IMR-90 (cell line): ENCODE measurements around the gene CALHM1. TPM values are rescaled to one million over a fixed set of nuclear protein-coding genes. Genes with fewer than 3 reads are reported as not detected.

Experiments
- ATAC-seq: fragments of 200-7000 bp; cut with Tn5 transposase; 2 replicates; pipeline ENCODE4 v1.9.1; 2020; ENCODE audit warnings: low read depth, mild to moderate bottlenecking, moderate library complexity
- BruUV-seq: library from RNA; stranded (reverse); fragments of 400-500 nt; replicated peaks from 2 replicates; lab custom pipeline; 2021; lab: Mats Ljungman, UMichigan
- CTCF ChIA-PET: fragments of 300-600 bp; formaldehyde crosslinking; extraction: SDS; loops from one replicate; lab custom pipeline; 2021; ENCODE audit warnings: antibody characterized with exemption; lab: Yijun Ruan, JAX
- POLR2A ChIA-PET: fragments of 300-600 bp; sonication (Branson Sonifier 250); formaldehyde crosslinking; loops from one replicate; lab custom pipeline; 2022; ENCODE audit warnings: antibody characterized with exemption; ENCODE audit not compliant: unreplicated experiment; lab: Charles Lee
- DNase-seq: peaks from one replicate; pipeline ENCODE4 v3.0.0; 2013
- H2AFZ ChIP-seq: replicated peaks from 2 replicates; pipeline ENCODE3; 2013; ENCODE audit warnings: low read length, mild to moderate bottlenecking; ENCODE audit not compliant: poor library complexity
- H2AK5ac ChIP-seq: 2 replicates; pipeline ENCODE4 v1.6.1; 2013; ENCODE audit warnings: low read depth, low read length, inconsistent platforms
- H2AK9ac ChIP-seq: replicated peaks from 2 replicates; pipeline ENCODE3; 2013; ENCODE audit warnings: mild to moderate bottlenecking, low read depth, low read length, moderate library complexity; ENCODE audit not compliant: poor library complexity
- H2BK120ac ChIP-seq: 2 replicates; pipeline ENCODE4 v1.6.1; 2013; ENCODE audit warnings: low read depth, low read length, inconsistent platforms
- H2BK15ac ChIP-seq: 3 replicates; pipeline ENCODE4 v1.6.1; 2013; ENCODE audit warnings: low read depth, low read length, inconsistent platforms
- H2BK20ac ChIP-seq: 2 replicates; pipeline ENCODE4 v1.6.1; 2013; ENCODE audit warnings: low read depth, mild to moderate bottlenecking, inconsistent platforms, low read length, moderate library complexity
- H2BK5ac ChIP-seq: 2 replicates; pipeline ENCODE4 v1.6.1; 2013; ENCODE audit warnings: mild to moderate bottlenecking, low read depth, low read length, inconsistent platforms; ENCODE audit not compliant: poor library complexity, severe bottlenecking
- H3K14ac ChIP-seq: replicated peaks from 2 replicates; pipeline ENCODE4 v1.6.1; 2013; ENCODE audit warnings: low read depth, low read length, inconsistent platforms
- H3K18ac ChIP-seq: 2 replicates; pipeline ENCODE4 v1.6.1; 2013; ENCODE audit warnings: low read depth, low read length, control low read depth
- H3K23ac ChIP-seq: 2 replicates; pipeline ENCODE4 v1.6.1; 2013; ENCODE audit warnings: low read depth, low read length, inconsistent platforms
- H3K27ac ChIP-seq: 2 replicates; pipeline ENCODE4 v1.5.1; 2013; ENCODE audit warnings: mild to moderate bottlenecking, control low read depth, low read length; ENCODE audit not compliant: insufficient read depth
- H3K27me3 ChIP-seq: 2 replicates; pipeline ENCODE4 v1.6.1; 2013; ENCODE audit warnings: low read length; ENCODE audit not compliant: control insufficient read depth, insufficient read depth
- H3K36me3 ChIP-seq: 2 replicates; pipeline ENCODE4 v1.6.1; 2013; ENCODE audit warnings: low read length, mixed read lengths; ENCODE audit not compliant: control insufficient read depth, insufficient read depth
- H3K4ac ChIP-seq: 2 replicates; pipeline ENCODE4 v1.6.1; 2013; ENCODE audit warnings: low read depth, low read length, inconsistent platforms
- H3K4me1 ChIP-seq: 2 replicates; pipeline ENCODE4 v1.6.1; 2013; ENCODE audit warnings: low read length, mixed read lengths; ENCODE audit not compliant: control insufficient read depth, insufficient read depth
- H3K4me2 ChIP-seq: 2 replicates; pipeline ENCODE4 v1.6.1; 2013; ENCODE audit warnings: low read depth, mild to moderate bottlenecking, control low read depth, low read length, moderate library complexity
- H3K4me3 ChIP-seq: 2 replicates; pipeline ENCODE4 v1.5.1; 2013; ENCODE audit warnings: low read depth, mild to moderate bottlenecking, control low read depth, low read length, moderate library complexity; ENCODE audit not compliant: insufficient read depth
- H3K56ac ChIP-seq: 2 replicates; pipeline ENCODE4 v1.6.1; 2013; ENCODE audit warnings: low read length, inconsistent platforms; ENCODE audit not compliant: insufficient read depth; ENCODE audit errors: extremely low read depth
- H3K79me1 ChIP-seq, 2 experiments: 2 replicates each; pipeline ENCODE4 v1.6.1; 2013; ENCODE audit warnings: low read length in 2 of 2, inconsistent platforms in 1 of 2, low read depth in 1 of 2
- H3K9ac ChIP-seq: 2 replicates; pipeline ENCODE4 v1.6.1; 2013; ENCODE audit warnings: low read depth, low read length, control low read depth
- H3K9me1 ChIP-seq: 2 replicates; pipeline ENCODE4 v1.6.1; 2013; ENCODE audit warnings: low read length, inconsistent platforms; ENCODE audit not compliant: insufficient read depth
- H3K9me3 ChIP-seq: 2 replicates; pipeline ENCODE4 v1.6.1; 2013; ENCODE audit warnings: low read length; ENCODE audit not compliant: control insufficient read depth, insufficient read depth
- H4K20me1 ChIP-seq: 2 replicates; pipeline ENCODE4 v1.6.1; 2013; ENCODE audit warnings: low read length, inconsistent platforms; ENCODE audit not compliant: insufficient read depth
- H4K5ac ChIP-seq: 2 replicates; pipeline ENCODE4 v1.6.1; 2013; ENCODE audit warnings: mild to moderate bottlenecking, low read depth, low read length, control low read depth
- H4K8ac ChIP-seq, 2 experiments: 2 replicates each; pipeline ENCODE4 v1.6.1; 2013; ENCODE audit warnings: low read depth in 2 of 2, low read length in 2 of 2, control low read depth in 1 of 2, inconsistent platforms in 1 of 2
- H4K91ac ChIP-seq: 2 replicates; pipeline ENCODE4 v1.6.1; 2013; ENCODE audit warnings: low read depth, low read length, inconsistent platforms; ENCODE audit not compliant: insufficient read depth
- BHLHE40 ChIP-seq: fragments of 150-350 bp; IDR thresholded peaks from 2 replicates; pipeline ENCODE4 v1.6.1; 2016; ENCODE audit warnings: mild to moderate bottlenecking, low read depth, low read length
- CHD1 ChIP-seq: IDR thresholded peaks from 2 replicates; pipeline ENCODE4 v1.6.1; 2012; ENCODE audit warnings: low read depth, low read length, improper control_type of control experiment
- FOS ChIP-seq: fragments of 150-350 bp; IDR thresholded peaks from 2 replicates; pipeline ENCODE4 v1.6.1; 2016; ENCODE audit warnings: low read depth, low read length
- MAFK ChIP-seq: IDR thresholded peaks from 2 replicates; pipeline ENCODE4 v1.6.1; 2012; ENCODE audit warnings: low read depth, low read length, improper control_type of control experiment
- MXI1 ChIP-seq: IDR thresholded peaks from 2 replicates; pipeline ENCODE4 v1.6.1; 2012; ENCODE audit warnings: low read depth, mild to moderate bottlenecking, low read length, moderate library complexity, borderline replicate concordance
- RCOR1 ChIP-seq: IDR thresholded peaks from 2 replicates; pipeline ENCODE4 v1.6.1; 2012; ENCODE audit warnings: mild to moderate bottlenecking, low read length, improper control_type of control experiment; ENCODE audit not compliant: insufficient replicate concordance
- WGBS, 2 experiments: methylation state at CpG; one replicate each; pipeline versions ENCODE4 v1.1.5 to v1.1.7; 2013; ENCODE audit warnings: missing lambda C conversion rate in 2 of 2; ENCODE audit not compliant: insufficient read length in 1 of 2; ENCODE audit errors: extremely low coverage in 2 of 2; 5-methylcytosine and 5-hydroxymethylcytosine counted together
- dilution Hi-C: fragments of 300-500 bp; cut with HindIII; formaldehyde crosslinking; loops from one replicate; pipeline ENCODE4 v1.14.3; 2018; ENCODE audit warnings: low sequenced_read_pairs; ENCODE audit not compliant: unreplicated experiment
- in situ Hi-C: fragments of 300-500 bp; cut with MboI; formaldehyde crosslinking; loops from 3 replicates; pipeline ENCODE4 v1.14.3; 2019; ENCODE audit warnings: low sequenced_read_pairs, inconsistent platforms, mixed read lengths
- intact Hi-C: fragments of 100-400 bp; cut with micrococcal nuclease; formaldehyde crosslinking; loops from 2 replicates; pipeline ENCODE4 v1.10.0; 2022
- polyA plus RNA-seq, 3 experiments: library from polyadenylated mRNA; depleted of rRNA; stranded (reverse); fragments of >200 nt; gene quantifications; 2 replicates each; pipeline ENCODE4 v1.2.3, GENCODE V29; 2012; ENCODE audit warnings: low replicate concordance in 1 of 3
- total RNA-seq: library from RNA; depleted of rRNA; stranded (reverse); fragments of >200 nt; gene quantifications from 2 replicates; pipeline ENCODE4 v1.2.3, GENCODE V29; 2012

CALHM1 gene
- total and polyA plus RNA-seq, 2 of the 4 experiments (the other 2 are of a cell fraction) = not detected

GRCh38 chr10:103456074-103456660, 2.5 kb downstream of the CALHM1 start:
- 85% methylated on average over 6 of the region's 9 CpGs; no CpG with 5 or more reads in 1 of the 2 experiments for WGBS, 2 experiments
- Histone ChIP-seq H3K14ac (no peak overlapping the region), H4K5ac (no peak overlapping the region), H4K91ac (no peak overlapping the region), H3K4me2 (no peak overlapping the region), H2BK20ac (no peak overlapping the region), H3K23ac (no peak overlapping the region), H3K9ac (no peak overlapping the region), H3K4me3 (no peak overlapping the region), H3K9me1 (peaks cover 7% of the 10 kb centered on the region), H3K4ac (no peak overlapping the region), H4K8ac (no peak overlapping the region), H4K20me1 (no peaks in the 10 kb centered on the region), H3K27me3 (peaks cover 14% of the 10 kb centered on the region), H3K36me3 (no peaks in the 10 kb centered on the region), H3K27ac (no peak overlapping the region), H3K9me3 (no peaks in the 10 kb centered on the region), H2BK5ac (no peak overlapping the region), H2AK9ac (no peak overlapping the region), H3K4me1 (peaks cover 9% of the 10 kb centered on the region; the same call in 1 of the 2 replicates), H2AK5ac (peak overlapping the region; percentile 16; the same call in 1 of the 2 replicates), H2BK15ac (no peak overlapping the region), H3K79me1 (0 out of 4 replicates have a peak, but pooled peaks cover 0 to 7% of the 10 kb centered on the region in 2 experiments), H2AFZ (no peak overlapping the region), H3K56ac (no peak overlapping the region), H2BK120ac (no peak overlapping the region), H3K18ac (no peak overlapping the region)
- DNase-seq (no peak), ATAC-seq (no peak)
- dilution Hi-C loops (no loop called here), intact Hi-C loops (no loop called here), in situ Hi-C loops (no loop called here)
- no TSS peak for BruUV-seq
- ChIA-PET CTCF (no interaction called here), POLR2A (no interaction called here)
- TF ChIP-seq BHLHE40 (no peak), MXI1 (no peak), FOS (no peak), MAFK (no peak), CHD1 (no peak), RCOR1 (no peak)
